PC-9 (cell line): Measurements from ENCODE around the gene GINS1. TPM values are rescaled to one million over a fixed set of nuclear protein-coding genes. Genes with fewer than 3 reads are reported as not detected.
A peak's percentile ranks its signal among the peaks of the same experiment; 100 is the strongest.

Experiments
- BruUV-seq: library from RNA; stranded (reverse); fragments of 400-500 nt; replicated peaks from 2 replicates; lab custom pipeline; 2021; lab: Mats Ljungman, UMichigan
- CTCF ChIA-PET: fragments of 300-600 bp; sonication (Branson Sonifier 250); formaldehyde crosslinking; loops from one replicate; lab custom pipeline; 2022; ENCODE audit warnings: antibody characterized with exemption; lab: Charles Lee
- POLR2A ChIA-PET: fragments of 300-600 bp; sonication (Branson Sonifier 250); formaldehyde crosslinking; loops from one replicate; lab custom pipeline; 2022; ENCODE audit warnings: antibody characterized with exemption; ENCODE audit not compliant: unreplicated experiment; lab: Charles Lee
- DNase-seq, 2 experiments: peaks; one replicate each; pipeline versions ENCODE4 v3.0.0 to v3.0.0-alpha.2; 2015 to 2022; ENCODE audit warnings: mixed read lengths in 1 of 2
- H2AFZ ChIP-seq: fragments of 200-600 bp; sonication (generic); 2 replicates; pipeline ENCODE4 v1.8.1; 2017; ENCODE audit warnings: antibody characterized with exemption
- H3F3A ChIP-seq: fragments of 200-600 bp; sonication (generic); 2 replicates; pipeline ENCODE4 v1.8.1; 2017; ENCODE audit warnings: antibody characterized with exemption, mild to moderate bottlenecking, low read depth; ENCODE audit not compliant: insufficient read depth
- H3K27ac ChIP-seq: fragments of 200-600 bp; sonication (generic); 2 replicates; pipeline ENCODE4 v1.6.1; 2016; ENCODE audit warnings: mixed run types
- H3K27me3 ChIP-seq: fragments of 200-600 bp; sonication (generic); 2 replicates; pipeline ENCODE4 v1.6.1; 2016; ENCODE audit warnings: low read depth, mixed run types; ENCODE audit not compliant: insufficient read depth
- H3K36me3 ChIP-seq: fragments of 200-600 bp; sonication (generic); 2 replicates; pipeline ENCODE4 v1.6.1; 2016; ENCODE audit warnings: low read depth, mixed run types
- H3K4me1 ChIP-seq: fragments of 200-600 bp; sonication (generic); replicated peaks from 2 replicates; pipeline ENCODE4 v1.6.1; 2016; ENCODE audit warnings: mixed run types; ENCODE audit not compliant: insufficient read depth
- H3K4me2 ChIP-seq: fragments of 200-600 bp; sonication (generic); 2 replicates; pipeline ENCODE4 v1.6.1; 2017; ENCODE audit warnings: mixed run types
- H3K4me3 ChIP-seq: fragments of 200-600 bp; sonication (generic); 2 replicates; pipeline ENCODE4 v1.6.1; 2016; ENCODE audit warnings: mixed run types
- H3K79me2 ChIP-seq: fragments of 200-600 bp; sonication (generic); 2 replicates; pipeline ENCODE4 v1.6.1; 2017; ENCODE audit warnings: low read depth, mixed run types
- H3K9me2 ChIP-seq: fragments of 200-600 bp; sonication (generic); 2 replicates; pipeline ENCODE4 v1.8.1; 2017; ENCODE audit warnings: mild to moderate bottlenecking; ENCODE audit not compliant: insufficient read depth
- H3K9me3 ChIP-seq: fragments of 200-600 bp; sonication (generic); 2 replicates; pipeline ENCODE4 v1.8.1; 2016; ENCODE audit warnings: low read depth; ENCODE audit not compliant: insufficient read depth
- H4K20me1 ChIP-seq: fragments of 200-600 bp; sonication (generic); 2 replicates; pipeline ENCODE4 v1.8.1; 2017; ENCODE audit not compliant: insufficient read depth
- CTCF ChIP-seq: fragments of 200-600 bp; sonication (generic); conservative IDR thresholded peaks from 2 replicates; pipeline ENCODE4 v1.6.1; 2017; ENCODE audit warnings: mixed run types, antibody characterized with exemption, mild to moderate bottlenecking, moderate library complexity
- EZH2 ChIP-seq: fragments of 200-600 bp; sonication (generic); IDR thresholded peaks from 2 replicates; pipeline ENCODE4 v1.8.0; 2017; ENCODE audit warnings: antibody characterized with exemption, low read depth
- intact Hi-C: fragments of 100-400 bp; cut with micrococcal nuclease; formaldehyde crosslinking; loops from one replicate; pipeline ENCODE4 v1.10.0; 2022; ENCODE audit not compliant: unreplicated experiment
- total RNA-seq: library from RNA; stranded (reverse); gene quantifications from 2 replicates; pipeline ENCODE4 v1.2.3, GENCODE V29; 2021

The GINS1 gene
- total RNA-seq, 1 experiment from 2014 or later: 27.8 TPM

- no peaks in the 10 kb centered on the region for H3K27me3 ChIP-seq
- H3K4me1 ChIP-seq: peaks cover 12% of the 10 kb centered on the region; the same call in 1 of the 2 replicates
- POLR2A ChIA-PET: interaction anchor here (0.7 kb wide), 1 partner anchor 9 kb away, joined by 4 read pairs; no protein-coding TSS in a partner anchor
- peaks cover 40% of the 10 kb centered on the region for H3K79me2 ChIP-seq
- DNase-seq: peak; percentile 28 to 42
- H2AFZ ChIP-seq: no peak overlapping the region
- no peaks in the 10 kb centered on the region for H3K9me3 ChIP-seq
- no peak overlapping the region for H3K4me2 ChIP-seq
- H3K36me3 ChIP-seq: no peaks in the 10 kb centered on the region
- H3K9me2 ChIP-seq: no peaks in the 10 kb centered on the region
- 0 out of 2 replicates have a peak, but pooled peaks cover 6% of the 10 kb centered on the region for H3F3A ChIP-seq
- intact Hi-C loops: no loop called here
- 0 out of 2 replicates have a peak, but pooled peaks cover 5% of the 10 kb centered on the region for H4K20me1 ChIP-seq
- no peak overlapping the region for H3K4me3 ChIP-seq
- no peak overlapping the region for H3K27ac ChIP-seq
- CTCF ChIA-PET: no interaction called here
- BruUV-seq: no TSS peak
- no peak for TF ChIP-seq CTCF
- no peak for TF ChIP-seq EZH2
Measured at GRCh38 chr20:25361287-25361683, 46.2 kb upstream of the GINS1 start.

DNA sequence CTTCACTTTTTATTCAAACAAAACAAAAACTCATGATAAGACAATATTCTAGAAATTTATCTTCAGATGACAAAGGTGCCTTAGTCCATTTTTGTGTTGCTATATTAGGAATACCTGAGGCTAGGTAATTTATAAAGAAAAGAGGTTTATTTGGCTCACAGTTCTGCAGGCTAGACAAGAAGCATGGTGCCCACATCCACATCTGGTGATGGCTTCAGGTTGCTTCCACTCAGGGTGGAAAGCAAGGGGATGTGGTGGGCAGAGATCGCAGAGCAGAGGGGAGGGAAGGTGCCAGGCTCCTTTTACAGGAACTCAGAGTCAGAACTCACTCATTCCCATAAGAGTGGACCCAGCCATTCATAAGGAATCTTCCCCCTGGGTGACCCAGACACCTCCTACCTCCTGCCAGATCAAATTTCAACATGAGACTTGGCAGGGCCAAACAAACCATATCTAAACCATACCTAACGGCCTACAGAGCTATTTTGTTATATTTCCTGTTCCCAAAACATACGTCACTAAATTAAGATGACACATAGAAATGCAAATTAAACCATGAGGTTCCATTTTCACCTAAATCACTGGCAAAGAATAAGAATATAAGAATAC, 43.2 kb upstream of the GINS1 start:
- Histone ChIP-seq H3F3A (0 out of 2 replicates have a peak, but pooled peaks cover 6% of the 10 kb centered on the region), H3K27ac (no peak overlapping the region), H3K4me2 (no peak overlapping the region), H3K27me3 (no peaks in the 10 kb centered on the region), H3K4me3 (no peak overlapping the region), H3K4me1 (peaks cover 12% of the 10 kb centered on the region; the same call in 1 of the 2 replicates), H3K9me3 (no peaks in the 10 kb centered on the region), H3K9me2 (no peaks in the 10 kb centered on the region), H2AFZ (no peak overlapping the region), H3K36me3 (0 out of 2 replicates have a peak, but pooled peaks cover 3% of the 10 kb centered on the region), H3K79me2 (peaks cover 23% of the 10 kb centered on the region), H4K20me1 (no peaks in the 10 kb centered on the region)
- no peak for TF ChIP-seq EZH2
- no peak for TF ChIP-seq CTCF
- CTCF ChIA-PET: interaction anchor here (0.6 kb wide), 1 partner anchor 122 kb away, joined by 3 read pairs; no protein-coding TSS in a partner anchor
- POLR2A ChIA-PET: interaction anchor here (0.5 to 0.7 kb wide), 3 partner anchors 21 to 1986 kb away, joined by 3 to 5 read pairs (median 3); no protein-coding TSS in a partner anchor
- no peak for DNase-seq
- intact Hi-C loops: no loop called here
- no TSS peak for BruUV-seq

DNA sequence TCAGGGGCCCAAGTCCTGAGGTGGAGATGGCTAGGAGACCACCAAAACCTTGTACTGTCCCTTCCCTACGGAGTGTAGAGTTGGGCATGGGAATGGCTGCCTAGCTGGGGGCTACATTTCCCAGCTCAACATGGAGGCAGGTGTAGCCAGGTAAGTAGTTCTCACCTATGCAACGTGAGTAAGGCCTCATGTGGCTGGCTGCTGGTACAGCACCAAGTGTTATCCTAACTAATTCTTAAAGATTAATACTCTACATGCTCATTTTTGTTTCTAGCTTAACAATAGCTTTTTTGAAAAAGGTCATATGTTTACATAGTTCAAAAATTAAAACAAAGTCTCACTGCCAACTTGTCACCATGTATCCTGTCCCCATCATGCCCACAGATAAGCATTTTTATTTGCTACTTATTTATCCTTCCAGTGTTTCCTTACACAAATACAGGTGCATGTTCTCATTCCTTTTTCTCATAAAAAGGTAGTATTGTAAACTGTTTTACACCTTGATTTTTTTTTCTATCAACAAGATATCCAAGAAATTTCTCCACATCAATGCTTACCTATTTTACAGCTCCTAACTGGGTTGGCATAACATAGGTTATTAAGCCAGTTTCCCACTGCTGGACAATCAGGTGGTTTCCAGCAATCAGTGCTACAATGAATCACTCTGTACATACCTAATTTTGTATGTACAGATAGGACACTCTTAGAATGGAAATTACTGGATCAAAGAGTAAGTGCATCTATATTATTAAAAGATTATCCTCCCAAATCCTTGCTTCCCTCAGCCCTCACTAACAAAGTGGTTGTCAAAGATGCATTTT, 42.4 kb upstream of the GINS1 start:
- Histone ChIP-seq H3K4me1 (peaks cover 12% of the 10 kb centered on the region; the same call in 1 of the 2 replicates), H3K9me3 (no peaks in the 10 kb centered on the region), H3K79me2 (peaks cover 26% of the 10 kb centered on the region), H3F3A (0 out of 2 replicates have a peak, but pooled peaks cover 6% of the 10 kb centered on the region), H3K4me3 (no peak overlapping the region), H3K9me2 (no peaks in the 10 kb centered on the region), H2AFZ (no peak overlapping the region), H3K36me3 (0 out of 2 replicates have a peak, but pooled peaks cover 3% of the 10 kb centered on the region), H3K27me3 (no peaks in the 10 kb centered on the region), H3K27ac (no peak overlapping the region), H3K4me2 (no peak overlapping the region), H4K20me1 (no peaks in the 10 kb centered on the region)
- ChIA-PET CTCF (no interaction called here), POLR2A (interaction anchor here (0.7 kb wide), 1 partner anchor 34 kb away, joined by 3 read pairs; no protein-coding TSS in a partner anchor)
- BruUV-seq: no TSS peak
- no peak for TF ChIP-seq EZH2
- no peak for TF ChIP-seq CTCF
- intact Hi-C loops: no loop called here
- no peak for DNase-seq
